Measurements from ENCODE around the gene CFAP57. TPM values are rescaled to one million over a fixed set of nuclear protein-coding genes. Genes with fewer than 3 reads are reported as not detected.
"Not testable (repeated sequence)": the region's sequence is repeated elsewhere in the genome, so short reads cannot be mapped to it uniquely, and the experiment has no call there.

Gene CFAP57
- total and polyA plus RNA-seq, 9 of the 15 experiments (the other 6 are each of a cell fraction or from before 2014, with no cell fraction given): 0.04 to 0.22 (median 0.07) TPM; not detected in 3

DNA sequence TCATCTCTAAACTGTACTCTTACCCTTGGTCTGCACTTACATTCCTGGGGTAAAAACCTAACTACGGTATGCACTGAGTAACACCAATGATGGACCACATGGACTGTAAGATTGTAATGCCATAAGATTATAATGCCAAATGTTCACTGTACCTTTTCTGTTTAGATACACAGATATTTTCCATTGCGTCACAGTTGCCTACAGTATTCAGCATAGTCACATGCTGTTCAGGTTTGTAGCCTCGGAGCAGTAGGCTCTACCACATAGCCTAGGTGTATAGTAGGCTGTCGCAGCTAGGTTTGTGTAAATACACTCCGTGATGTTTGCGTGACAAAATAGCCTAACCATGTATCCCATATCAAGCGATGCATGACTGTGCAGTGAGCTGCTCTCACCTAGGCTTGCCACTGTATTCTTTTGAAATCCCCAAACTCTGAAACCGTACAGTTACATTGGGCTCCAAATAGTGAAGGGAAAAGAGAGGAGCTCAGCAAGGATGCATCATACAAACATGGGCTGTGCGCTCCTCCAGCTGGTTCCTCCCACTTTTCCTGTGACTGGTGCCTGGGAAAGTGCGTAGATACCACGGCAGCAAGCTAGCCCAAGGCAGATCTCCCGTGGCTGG is 35.2 kb downstream of the CFAP57 start:
- DNase-seq (ENCODE audit: extremely low read depth in 1 of 4, low spot score in 3 of 4): no peak
- no peak for ATAC-seq
- FAIRE-seq: no peak
- WGBS (ENCODE audit: insufficient coverage, low coverage, missing lambda C conversion rate): 6% methylated on average over 12 of the region's 12 CpGs
- no TSS peak for BruUV-seq (replicated peaks)
- TF ChIP-seq ZNF644 (tag; IDR thresholded peaks at IDR 0.05; ENCODE audit: low read depth): no peak
- TF ChIP-seq, protein P1, sequence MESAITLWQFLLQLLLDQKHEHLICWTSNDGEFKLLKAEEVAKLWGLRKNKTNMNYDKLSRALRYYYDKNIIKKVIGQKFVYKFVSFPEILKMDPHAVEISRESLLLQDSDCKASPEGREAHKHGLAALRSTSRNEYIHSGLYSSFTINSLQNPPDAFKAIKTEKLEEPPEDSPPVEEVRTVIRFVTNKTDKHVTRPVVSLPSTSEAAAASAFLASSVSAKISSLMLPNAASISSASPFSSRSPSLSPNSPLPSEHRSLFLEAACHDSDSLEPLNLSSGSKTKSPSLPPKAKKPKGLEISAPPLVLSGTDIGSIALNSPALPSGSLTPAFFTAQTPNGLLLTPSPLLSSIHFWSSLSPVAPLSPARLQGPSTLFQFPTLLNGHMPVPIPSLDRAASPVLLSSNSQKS (CRISPR knock-in tag; IDR thresholded peaks at IDR 0.05): no peak
- intact Hi-C loops (cut with micrococcal nuclease): no loop called here
- POLR2A ChIA-PET: interaction anchor here (0.6 kb wide), 1 partner anchor 122 kb away, joined by 3 read pairs; no protein-coding TSS in a partner anchor
- in situ Hi-C loops (cut with MboI): no loop called here
- Histone ChIP-seq H3K9ac (ENCODE audit: insufficient read depth in 1 of 2, low read depth in 2 of 2, low read length in 2 of 2) (no peak overlapping the region), H2AFZ (ENCODE audit: low read depth, low read length) (no peak overlapping the region), H4K20me1 (replicated peaks; ENCODE audit: control insufficient read depth, insufficient read depth, low read length) (no peaks in the 10 kb centered on the region), H3K9me1 (ENCODE audit: control insufficient read depth, insufficient read depth, low read length) (no peaks in the 10 kb centered on the region), H3K27ac (ENCODE audit: extremely low read depth, low read depth, low read length) (no peak overlapping the region), H3K4me1 (replicated peaks in 1 of 2; ENCODE audit: control insufficient read depth in 2 of 2, insufficient read depth in 2 of 2, low read length in 2 of 2) (peaks cover 0 to 3% of the 10 kb centered on the region in 2 experiments; a peak in 4 of 5 replicates), H3K4me2 (ENCODE audit: insufficient read depth, low read length) (no peak overlapping the region), H3K4me3 (no peak overlapping the region), H3K36me3 (ENCODE audit: control insufficient read depth, insufficient read depth, low read length) (no peaks in the 10 kb centered on the region), H3K9me3 (replicated peaks; ENCODE audit: control insufficient read depth, insufficient read depth, low read depth, low read length) (no peaks in the 10 kb centered on the region), H3K27me3 (ENCODE audit: control insufficient read depth in 2 of 2, insufficient read depth in 2 of 2, low read length in 2 of 2) (peaks cover 35 to 56% of the 10 kb centered on the region in 2 experiments), H3K79me2 (ENCODE audit: control insufficient read depth, insufficient read depth, low read length) (no peaks in the 10 kb centered on the region)
- CTCF ChIA-PET (ENCODE audit: low intra/inter-chr PET ratio): no interaction called here

DNA sequence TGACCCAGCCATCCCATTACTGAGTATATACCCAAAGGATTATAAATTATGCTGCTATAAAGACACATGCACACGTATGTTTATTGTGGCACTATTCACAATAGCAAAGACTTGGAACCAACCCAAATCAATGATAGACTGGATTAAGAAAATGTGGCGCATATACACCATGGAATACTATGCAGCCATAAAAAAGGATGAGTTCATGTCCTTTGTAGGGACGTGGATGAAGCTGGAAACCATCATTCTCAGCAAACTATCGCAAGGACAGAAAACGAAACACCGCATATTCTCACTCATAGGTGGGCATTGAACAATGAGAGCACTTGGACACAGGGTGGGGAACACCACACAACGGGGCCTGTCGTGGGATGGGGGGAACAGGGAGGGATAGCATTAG is 36.1 kb downstream of the CFAP57 start:
- H3K79me2 ChIP-seq (ENCODE audit: control insufficient read depth, insufficient read depth, low read length); H3K27ac ChIP-seq (ENCODE audit: extremely low read depth, low read depth, low read length); DNase-seq (ENCODE audit: extremely low read depth in 1 of 4, low spot score in 3 of 4); ATAC-seq; BruUV-seq (replicated peaks); H4K20me1 ChIP-seq (replicated peaks; ENCODE audit: control insufficient read depth, insufficient read depth, low read length); intact Hi-C loops (cut with micrococcal nuclease); H3K36me3 ChIP-seq (ENCODE audit: control insufficient read depth, insufficient read depth, low read length); FAIRE-seq; CTCF ChIA-PET (ENCODE audit: low intra/inter-chr PET ratio); H3K4me3 ChIP-seq; H3K9me1 ChIP-seq (ENCODE audit: control insufficient read depth, insufficient read depth, low read length); H3K9me3 ChIP-seq (replicated peaks; ENCODE audit: control insufficient read depth, insufficient read depth, low read depth, low read length); H3K9ac ChIP-seq (ENCODE audit: insufficient read depth in 1 of 2, low read depth in 2 of 2, low read length in 2 of 2); in situ Hi-C loops (cut with MboI); H3K4me1 ChIP-seq (replicated peaks in 1 of 2; ENCODE audit: control insufficient read depth in 2 of 2, insufficient read depth in 2 of 2, low read length in 2 of 2); H3K4me2 ChIP-seq (ENCODE audit: insufficient read depth, low read length); H2AFZ ChIP-seq (ENCODE audit: low read depth, low read length): not testable (repeated sequence)
- POLR2A ChIA-PET: interaction anchor here (0.6 kb wide), 1 partner anchor 1831 kb away, joined by 3 read pairs; no protein-coding TSS in a partner anchor
- WGBS (ENCODE audit: insufficient coverage, low coverage, missing lambda C conversion rate): under 1% methylated on average over 8 of the region's 8 CpGs
- peaks cover 35 to 54% of the 10 kb centered on the region in 2 experiments for H3K27me3 ChIP-seq (ENCODE audit: control insufficient read depth in 2 of 2, insufficient read depth in 2 of 2, low read length in 2 of 2)
- TF ChIP-seq BCOR (IDR thresholded peaks at IDR 0.05) (peak; percentile 59; the same call in 1 of the 2 replicates), ZNF146 (CRISPR knock-in tag; IDR thresholded peaks at IDR 0.05; ENCODE audit: unreplicated experiment) (peak; percentile 29), SMARCA5 (IDR thresholded peaks at IDR 0.05) (0 out of 2 replicates have a peak, but pooled peaks have one; percentile 33)

Data from K562 (cell line).